Left renal cortex interstitium (tissue), 4 donors: ENCODE measurements around the gene SCCPDH. TPM values are rescaled to one million over a fixed set of nuclear protein-coding genes. Genes with fewer than 3 reads are reported as not detected.
"Not testable (repeated sequence)": the region's sequence is repeated elsewhere in the genome, so short reads cannot be mapped to it uniquely, and the experiment has no call there.

Experiments used
- DNase-seq, 4 donors: peaks; one replicate each; pipeline ENCODE4 v3.0.0-alpha.2; 2013; ENCODE audit warnings: low read depth in 4 of 4, low spot score in 2 of 4, missing footprints in 1 of 4
- polyA plus RNA-seq, 4 donors: library from polyadenylated mRNA; unstranded; fragments of 120-200 nt; gene quantifications; one replicate each; pipeline ENCODE4 v1.2.1, GENCODE V29; 2013; ENCODE audit not compliant: insufficient read length in 4 of 4

SCCPDH gene
- polyA plus RNA-seq, 4 donors, result 49.3 to 63.4 (median 54.9) TPM

- not testable (repeated sequence) for DNase-seq
These were observed 21.9 kb downstream of the SCCPDH start for GRCh38 chr1:246746155-246746554.

DNA sequence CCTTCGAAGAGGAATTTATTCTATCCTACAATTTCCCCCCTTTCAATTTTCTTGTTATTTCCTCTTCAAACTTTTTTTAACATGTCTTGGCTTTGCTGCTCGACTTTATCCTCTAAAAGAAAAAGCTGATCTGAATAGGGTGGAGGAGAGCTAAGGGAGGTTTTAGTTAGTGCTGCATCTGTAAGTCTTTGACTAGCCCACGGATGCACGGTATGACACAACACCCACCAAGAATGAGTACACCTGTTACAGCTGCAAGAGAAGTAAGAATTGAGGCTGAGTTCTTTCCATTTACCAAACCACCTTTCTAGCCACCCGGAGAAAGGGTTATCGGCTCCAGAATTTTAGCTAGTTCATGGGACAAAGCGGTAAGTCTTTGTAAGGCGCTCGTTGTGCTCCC lies 23.8 kb downstream of the SCCPDH start:
- no peak for DNase-seq

- no peak for DNase-seq
These were observed 24.7 kb downstream of the SCCPDH start for GRCh38 chr1:246748867-246749266.

DNA sequence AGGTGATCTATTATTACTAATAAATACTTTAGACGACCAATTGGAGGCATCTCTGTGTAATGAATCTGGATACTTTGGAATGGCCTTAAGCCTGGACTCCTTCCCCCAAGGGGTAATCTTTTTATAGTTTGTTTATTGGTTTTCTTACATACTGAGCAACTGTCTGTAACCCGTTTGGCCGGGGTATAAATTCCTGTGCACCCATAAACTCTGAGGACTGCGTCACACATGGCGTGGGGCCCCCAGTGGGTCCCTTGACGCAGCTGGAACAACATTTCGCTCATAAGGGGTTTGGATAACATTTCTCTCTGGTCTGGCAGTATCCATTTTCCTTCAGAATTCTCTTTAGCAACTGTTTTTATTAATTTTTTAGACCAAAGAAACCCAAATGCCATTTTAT lies 26.5 kb downstream of the SCCPDH start:
- no peak for DNase-seq

- DNase-seq, result peak in 3 of 4 donors; percentile 44 to 53 (median 52)
These were observed 29.7 kb downstream of the SCCPDH start for GRCh38 chr1:246753670-246754535.

DNA sequence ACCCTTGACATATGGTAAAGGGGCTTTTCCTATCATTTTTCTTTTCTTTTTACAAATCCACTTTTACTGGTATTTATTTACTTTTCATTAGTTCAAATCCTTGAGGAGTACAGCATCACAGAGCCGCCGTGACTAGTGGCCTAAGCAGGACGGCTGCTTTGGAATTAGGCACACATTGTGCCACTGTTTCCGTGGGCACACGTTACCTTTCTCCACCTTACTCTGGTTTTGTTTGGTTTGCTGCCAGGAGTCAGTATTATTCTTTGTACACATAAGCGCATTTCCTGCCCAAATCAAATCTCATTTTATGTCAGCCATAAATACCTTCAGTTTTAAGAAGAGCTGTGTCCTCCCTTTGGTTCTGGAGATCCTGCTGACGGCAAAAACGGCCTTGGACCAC lies 31.2 kb downstream of the SCCPDH start:
- DNase-seq, result no peak

GRCh38 chr1:246760422-246761347 lies 36.5 kb downstream of the SCCPDH start:
- DNase-seq, result no peak

GRCh38 chr1:246761396-246761795 lies 37.2 kb downstream of the SCCPDH start:
- DNase-seq, result no peak

DNA sequence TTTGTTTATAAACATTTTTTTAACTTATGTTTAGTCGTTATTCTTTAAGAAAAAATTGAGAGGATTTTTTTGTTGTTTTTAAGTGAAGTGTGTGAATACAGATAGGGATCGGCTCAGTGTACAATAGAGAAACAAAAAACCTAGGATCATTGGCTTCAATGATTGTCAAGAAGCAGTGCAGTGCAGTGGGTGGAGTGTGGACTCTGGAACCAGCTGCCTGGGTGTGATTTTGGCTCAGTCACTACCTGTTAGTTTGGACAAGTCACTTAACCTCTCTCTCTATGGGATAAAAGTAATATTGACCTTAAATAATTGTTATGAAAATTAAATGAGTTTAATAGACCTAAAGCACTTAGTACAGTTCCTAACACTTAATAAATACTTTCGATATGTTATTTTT lies 41.3 kb downstream of the SCCPDH start:
- no peak for DNase-seq

DNA sequence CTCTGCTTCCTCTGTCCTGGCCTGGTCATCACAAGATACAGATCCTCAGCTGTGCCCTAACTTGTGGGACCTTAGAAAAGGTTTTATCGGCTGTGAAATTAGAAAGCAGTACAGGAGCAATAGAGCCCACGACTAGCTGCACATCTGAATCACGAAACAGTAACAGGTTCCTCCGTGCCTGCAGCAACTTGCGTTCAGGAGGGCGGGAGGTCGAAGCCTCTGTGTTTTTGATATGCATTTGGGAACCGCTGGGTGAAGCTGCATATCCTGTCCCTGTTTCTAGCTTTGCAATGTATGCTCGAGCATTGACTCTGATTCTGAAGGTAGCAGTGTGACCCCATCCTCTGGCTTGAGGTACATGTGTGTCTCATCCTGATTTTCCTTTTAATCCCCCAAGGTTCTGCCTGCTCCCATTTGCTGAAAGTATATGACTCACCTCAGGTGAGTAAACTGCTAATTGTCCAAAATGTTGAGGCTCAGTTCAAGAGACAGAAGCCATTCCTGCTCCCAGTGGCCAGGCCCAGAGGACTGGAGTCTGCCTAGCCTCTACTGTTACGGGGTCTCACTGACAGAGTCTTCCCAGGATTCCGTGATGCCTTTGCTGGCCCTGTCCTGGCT lies 44.3 kb downstream of the SCCPDH start:
- DNase-seq, result no peak

DNA sequence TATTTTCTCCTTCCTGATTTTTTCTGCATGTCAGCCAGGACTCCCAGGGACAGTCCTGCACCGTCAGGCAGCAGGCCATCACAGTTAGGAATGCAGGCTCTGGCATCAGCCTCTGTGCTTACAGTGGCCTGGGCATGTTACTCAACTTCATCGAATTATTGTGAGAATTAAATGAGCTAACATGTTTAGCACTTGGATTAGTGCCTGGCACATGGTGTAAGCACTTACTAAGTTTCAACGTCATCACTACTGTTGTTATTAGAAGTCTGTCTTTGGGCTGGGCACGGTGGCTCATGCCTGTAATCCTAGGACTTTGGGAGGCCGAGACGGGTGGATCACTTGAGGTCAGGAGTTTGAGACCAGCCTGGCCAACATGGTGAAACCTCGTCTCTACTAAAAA lies 45.1 kb downstream of the SCCPDH start:
- no peak for DNase-seq

GRCh38 chr1:246771366-246771765 lies 47.2 kb downstream of the SCCPDH start:
- DNase-seq, result no peak

GRCh38 chr1:246772686-246773085 lies 48.5 kb downstream of the SCCPDH start:
- DNase-seq, result no peak

DNA sequence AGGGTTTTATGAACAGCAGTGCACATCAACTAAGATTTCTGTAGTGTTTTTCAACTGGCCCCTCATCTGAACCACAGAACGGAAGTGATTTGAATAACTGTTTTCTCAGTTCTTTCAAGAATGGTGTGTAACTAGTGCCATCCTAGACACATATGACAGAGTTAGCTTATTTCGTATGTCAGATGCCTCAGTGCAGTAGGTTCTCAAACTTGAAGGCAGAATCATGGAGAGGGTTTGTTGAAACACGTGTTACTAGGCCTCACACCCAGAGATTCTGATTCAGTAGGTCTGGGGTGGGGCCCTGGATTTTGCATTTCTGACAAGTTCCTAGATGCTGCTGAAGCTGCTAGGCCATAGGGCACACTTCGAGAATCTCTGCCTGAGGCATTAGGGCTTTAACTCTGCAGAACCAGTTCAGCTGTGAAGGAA lies 49.0 kb downstream of the SCCPDH start:
- no peak for DNase-seq

DNA sequence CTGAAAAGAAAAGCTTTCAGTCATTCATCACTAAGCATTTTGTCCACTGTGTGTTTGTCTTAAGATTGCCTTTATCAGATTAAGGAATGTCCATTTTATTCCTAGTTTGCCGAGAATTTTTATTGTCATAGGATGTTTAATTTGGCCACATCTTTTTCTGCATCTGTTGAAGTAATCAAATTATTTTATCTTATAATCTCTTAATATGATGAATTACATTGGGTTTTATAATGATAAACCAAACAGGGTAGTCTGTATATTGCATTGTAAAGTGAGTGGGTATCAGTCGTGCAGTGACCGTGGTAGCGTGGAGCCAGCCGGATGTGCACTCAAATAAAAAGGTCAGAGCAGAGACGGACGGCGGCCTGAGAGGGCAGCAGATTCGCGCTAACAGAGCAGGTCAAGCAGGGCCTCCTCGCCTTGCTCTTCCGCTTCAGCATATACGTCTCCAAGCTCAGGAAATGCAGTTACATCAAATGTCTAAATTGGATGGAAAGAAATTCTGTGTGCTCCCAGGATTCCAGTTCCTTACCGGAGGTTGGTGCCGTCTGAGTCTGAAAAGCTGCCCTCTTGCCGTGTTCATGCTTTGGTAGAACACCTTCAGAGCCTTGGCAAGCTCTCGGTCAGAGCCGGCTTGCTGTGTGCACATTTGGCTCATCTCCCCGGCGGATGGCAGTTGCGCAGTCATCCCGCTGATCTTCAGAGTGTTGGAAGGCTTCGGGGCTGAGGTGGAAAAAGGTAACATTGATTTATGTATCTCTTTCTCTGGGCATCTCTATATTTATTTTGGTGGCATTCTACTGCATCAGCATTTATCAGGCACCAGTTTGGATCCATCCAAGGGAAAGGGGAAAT lies 51.5 kb downstream of the SCCPDH start:
- no peak for DNase-seq

GRCh38 chr1:246776923-246777322 lies 52.7 kb downstream of the SCCPDH start:
- DNase-seq, result no peak

DNA sequence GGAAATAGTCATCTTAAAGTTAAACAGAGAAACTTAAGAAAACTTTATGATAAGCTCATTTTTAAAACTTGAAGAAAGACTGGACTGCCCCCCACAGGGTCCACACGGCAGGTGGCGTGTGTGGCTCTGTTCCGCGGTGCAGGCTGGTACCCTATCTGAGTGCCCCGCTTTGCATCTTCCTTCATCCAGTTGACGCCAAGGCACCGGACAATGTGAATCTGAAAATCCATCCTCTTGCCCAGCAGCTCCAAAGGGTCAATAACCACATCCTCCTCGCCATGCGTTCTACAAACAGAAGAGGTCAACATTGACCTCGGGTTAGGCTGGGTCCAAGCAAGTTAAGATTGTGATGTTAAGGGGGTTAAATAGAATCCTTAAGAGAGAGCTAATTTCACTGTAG lies 54.5 kb downstream of the SCCPDH start:
- no peak for DNase-seq

DNA sequence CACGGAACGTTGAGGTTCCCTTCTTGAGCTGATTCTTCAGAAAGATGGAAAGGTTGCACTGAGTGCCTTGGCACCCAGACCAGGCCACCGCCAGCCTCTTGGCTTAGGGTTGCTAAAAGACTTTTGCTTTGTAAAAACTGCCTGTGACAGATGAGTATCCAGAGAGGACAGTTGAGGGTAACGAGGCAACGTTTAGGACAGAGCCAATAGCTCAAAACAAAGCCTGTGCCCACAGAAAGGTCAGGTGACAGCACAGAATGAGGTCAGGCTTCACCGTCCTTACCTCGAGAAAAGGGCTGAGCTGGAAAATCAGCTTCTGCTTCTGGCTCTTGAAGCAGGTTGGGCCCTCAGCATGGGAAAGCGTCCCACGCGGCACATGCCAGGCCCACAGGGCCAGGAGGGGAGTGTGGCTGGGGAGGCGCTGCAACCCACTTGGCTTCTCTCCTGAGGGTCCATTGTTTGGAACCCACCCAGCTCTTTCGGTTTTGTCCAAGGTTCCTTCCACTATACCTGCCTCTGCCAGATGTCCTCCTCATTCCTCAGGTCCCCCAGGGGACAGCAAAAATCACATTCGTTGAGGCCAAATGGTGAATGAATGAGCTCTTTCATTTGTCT lies 55.5 kb downstream of the SCCPDH start:
- no peak for DNase-seq

DNA sequence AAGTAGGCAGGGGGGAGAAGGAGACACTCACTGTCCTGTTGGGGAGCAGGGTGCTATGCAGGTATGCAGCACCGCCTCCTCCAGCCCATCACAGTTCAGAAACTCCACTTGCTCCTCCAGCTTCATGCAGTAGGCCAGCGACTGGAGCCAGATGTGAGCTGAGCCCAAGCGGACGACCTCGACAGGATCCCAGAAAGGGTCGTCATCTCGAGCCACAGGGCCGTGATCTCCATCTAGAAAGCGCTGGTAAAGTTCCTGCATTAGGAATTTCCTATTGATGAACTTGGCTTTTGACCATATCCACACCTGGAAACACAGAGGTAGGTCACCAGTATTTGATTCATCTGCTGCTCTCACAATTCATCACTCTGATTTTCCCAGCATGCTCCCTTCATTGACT lies 56.1 kb downstream of the SCCPDH start:
- no peak for DNase-seq

DNA sequence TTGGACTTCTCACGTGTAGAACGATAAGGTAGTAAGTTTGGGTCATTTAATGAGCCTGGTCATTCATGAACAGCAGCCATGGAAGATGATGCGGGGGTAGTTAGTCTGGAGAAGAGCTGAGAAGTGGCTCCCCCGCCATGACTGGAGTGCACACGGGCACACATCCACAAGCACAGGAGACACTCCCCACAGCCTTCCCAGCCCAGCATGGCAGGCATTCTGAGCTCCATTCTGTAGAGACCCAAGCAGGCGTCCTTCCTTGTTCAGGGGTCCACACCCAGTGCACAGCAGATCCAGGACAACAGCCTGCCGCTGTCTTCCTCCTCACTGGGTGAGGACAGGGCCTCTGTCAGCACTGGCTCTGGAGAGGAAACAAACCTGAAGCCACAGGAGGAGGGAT lies 57.0 kb downstream of the SCCPDH start:
- no peak for DNase-seq
